ENCODE measurements around the gene CYB5R4.

Gene CYB5R4

DNA sequence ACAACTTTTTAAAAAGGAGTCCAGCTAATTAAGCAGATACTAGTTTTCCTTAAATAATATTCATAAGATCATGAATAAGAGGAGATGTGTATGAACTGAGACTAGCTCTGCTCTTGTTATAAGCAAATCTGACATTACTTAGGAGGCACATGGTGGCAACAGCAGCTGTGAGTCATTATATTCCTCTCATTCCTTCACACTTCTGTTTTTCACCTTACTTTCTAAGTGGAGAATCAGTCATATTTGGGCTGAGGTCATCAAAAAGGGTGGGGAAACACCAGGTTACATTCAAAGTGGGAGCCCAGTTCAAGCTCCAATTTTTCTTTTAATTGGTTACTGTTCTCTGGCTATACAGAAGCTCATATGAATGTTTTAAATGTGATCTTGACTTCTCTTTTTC is 12.3 kb upstream of the CYB5R4 start:
- Histone ChIP-seq H3K4me3 (ENCODE audit: low read depth, low read length) (no peak overlapping the region), H3K36me3 (ENCODE audit: control insufficient read depth, insufficient read depth, low read length) (no peaks in the 10 kb centered on the region), H3K4me1 (ENCODE audit: control insufficient read depth, insufficient read depth, low read length) (no peaks in the 10 kb centered on the region), H3K9ac (ENCODE audit: low read length) (no peak overlapping the region), H3K27me3 (ENCODE audit: control insufficient read depth, insufficient read depth, low read length) (peaks cover 24% of the 10 kb centered on the region), H3K9me3 (ENCODE audit: control insufficient read depth, insufficient read depth, low read depth, low read length) (no peaks in the 10 kb centered on the region), H3K27ac (ENCODE audit: low read depth, low read length) (no peak overlapping the region)

DNA sequence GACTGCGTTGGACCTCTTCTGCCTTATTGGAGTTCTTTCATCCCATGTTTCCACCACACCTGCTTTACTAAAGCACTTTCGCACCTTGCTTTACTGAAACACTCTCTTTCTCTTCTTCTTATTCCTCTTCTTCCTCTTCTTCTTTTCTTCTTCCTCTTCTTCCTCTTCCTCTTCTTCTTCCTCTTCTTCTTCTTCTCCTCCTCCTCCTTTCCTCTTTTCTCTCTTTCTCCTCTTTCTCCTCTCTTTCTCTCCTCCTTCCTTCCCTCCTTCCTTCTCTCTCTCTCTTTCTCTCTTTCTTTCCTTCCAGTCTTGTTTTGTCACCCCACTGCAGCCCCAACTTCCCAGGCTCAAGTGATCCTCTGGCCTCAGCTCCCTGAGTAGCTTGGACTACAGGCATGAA is 10.4 kb upstream of the CYB5R4 start:
- no peak overlapping the region for H3K9ac ChIP-seq (ENCODE audit: low read length)
- no peaks in the 10 kb centered on the region for H3K9me3 ChIP-seq (ENCODE audit: control insufficient read depth, insufficient read depth, low read depth, low read length)
- no peaks in the 10 kb centered on the region for H3K36me3 ChIP-seq (ENCODE audit: control insufficient read depth, insufficient read depth, low read length)
- no peak overlapping the region for H3K4me3 ChIP-seq (ENCODE audit: low read depth, low read length)
- peaks cover 43% of the 10 kb centered on the region for H3K27me3 ChIP-seq (ENCODE audit: control insufficient read depth, insufficient read depth, low read length)
- no peaks in the 10 kb centered on the region for H3K4me1 ChIP-seq (ENCODE audit: control insufficient read depth, insufficient read depth, low read length)
- no peak overlapping the region for H3K27ac ChIP-seq (ENCODE audit: low read depth, low read length)

DNA sequence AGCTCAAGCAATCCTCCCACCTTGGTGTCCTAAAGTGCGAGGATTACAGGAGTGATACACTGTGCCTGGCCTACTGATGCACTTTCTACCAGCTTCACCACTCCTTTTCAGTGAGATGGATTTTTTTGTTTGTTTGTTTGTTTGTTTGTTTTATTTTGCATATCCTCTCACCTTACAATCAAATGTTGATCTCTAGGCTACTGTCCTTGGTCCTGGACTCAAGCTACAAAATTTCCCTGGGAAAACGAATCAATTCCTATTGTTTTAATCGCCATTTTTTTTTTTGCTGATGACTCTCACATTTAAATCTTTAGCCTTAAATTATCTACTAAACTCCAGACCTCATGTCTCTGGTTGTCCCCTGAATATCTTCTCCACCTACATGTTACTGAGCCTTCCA is 9.9 kb upstream of the CYB5R4 start:
- Histone ChIP-seq H3K4me3 (ENCODE audit: low read depth, low read length) (no peak overlapping the region), H3K9ac (ENCODE audit: low read length) (no peak overlapping the region), H3K9me3 (ENCODE audit: control insufficient read depth, insufficient read depth, low read depth, low read length) (no peaks in the 10 kb centered on the region), H3K4me1 (ENCODE audit: control insufficient read depth, insufficient read depth, low read length) (no peaks in the 10 kb centered on the region), H3K36me3 (ENCODE audit: control insufficient read depth, insufficient read depth, low read length) (no peaks in the 10 kb centered on the region), H3K27me3 (ENCODE audit: control insufficient read depth, insufficient read depth, low read length) (peaks cover 48% of the 10 kb centered on the region), H3K27ac (ENCODE audit: low read depth, low read length) (no peak overlapping the region)

DNA sequence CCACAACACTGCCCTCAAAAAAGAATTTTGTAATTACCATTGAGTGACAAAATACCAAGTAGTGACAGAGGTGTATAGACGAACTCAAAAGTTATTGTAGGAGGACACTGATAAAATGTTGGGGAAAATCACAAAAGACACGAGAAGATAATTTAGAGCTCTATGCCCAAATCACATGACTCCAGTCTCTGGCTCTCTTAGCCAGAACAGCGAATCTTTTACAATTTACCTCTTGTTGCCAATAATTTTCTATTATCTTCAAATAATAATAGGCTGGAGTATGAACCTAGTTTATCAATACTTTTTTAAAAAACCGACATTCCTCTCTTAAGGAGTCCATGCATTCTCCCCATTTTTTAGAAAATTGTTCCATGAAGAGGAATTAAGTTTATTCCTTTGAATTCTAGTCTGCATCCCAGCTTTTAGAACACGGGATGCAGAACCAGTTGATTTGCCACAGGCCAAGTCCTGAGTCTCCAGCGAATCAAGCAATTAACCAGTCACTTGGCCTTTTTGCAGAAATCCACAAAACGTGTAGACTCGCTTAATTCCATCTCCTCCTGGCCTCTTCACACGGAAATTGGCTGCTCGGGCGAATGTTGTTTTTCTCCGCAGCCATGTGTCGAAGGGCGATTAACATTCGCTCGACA is 6.8 kb upstream of the CYB5R4 start:
- no peak overlapping the region for H3K9ac ChIP-seq (ENCODE audit: low read length)
- peak overlapping the region; percentile 76 for H3K4me3 ChIP-seq (ENCODE audit: low read depth, low read length)
- no peaks in the 10 kb centered on the region for H3K4me1 ChIP-seq (ENCODE audit: control insufficient read depth, insufficient read depth, low read length)
- H3K27ac ChIP-seq (ENCODE audit: low read depth, low read length), result no peak overlapping the region
- H3K9me3 ChIP-seq (ENCODE audit: control insufficient read depth, insufficient read depth, low read depth, low read length), result no peaks in the 10 kb centered on the region
- no peaks in the 10 kb centered on the region for H3K36me3 ChIP-seq (ENCODE audit: control insufficient read depth, insufficient read depth, low read length)
- H3K27me3 ChIP-seq (ENCODE audit: control insufficient read depth, insufficient read depth, low read length), result peaks cover 66% of the 10 kb centered on the region

GRCh38 chr6:83853178-83854000 is 6.1 kb upstream of the CYB5R4 start, which contains the start of gene RIPPLY2:
RIPPLY2 (plus strand) TSS chr6:83853360; CDS start chr6:83853417, 57 bp downstream.
- Histone ChIP-seq H3K4me1 (ENCODE audit: control insufficient read depth, insufficient read depth, low read length) (no peaks in the 10 kb centered on the region), H3K27me3 (ENCODE audit: control insufficient read depth, insufficient read depth, low read length) (peaks cover 66% of the 10 kb centered on the region), H3K9me3 (ENCODE audit: control insufficient read depth, insufficient read depth, low read depth, low read length) (no peaks in the 10 kb centered on the region), H3K36me3 (ENCODE audit: control insufficient read depth, insufficient read depth, low read length) (no peaks in the 10 kb centered on the region), H3K4me3 (ENCODE audit: low read depth, low read length) (peak within 1 kb of the TSS; percentile 76), H3K9ac (ENCODE audit: low read length) (peak within 1 kb of the TSS; percentile 44), H3K27ac (ENCODE audit: low read depth, low read length) (no peak within 1 kb of the TSS)

- H3K36me3 ChIP-seq (ENCODE audit: control insufficient read depth, insufficient read depth, low read length), result no peaks in the 10 kb centered on the region
- no peak overlapping the region for H3K27ac ChIP-seq (ENCODE audit: low read depth, low read length)
- no peaks in the 10 kb centered on the region for H3K9me3 ChIP-seq (ENCODE audit: control insufficient read depth, insufficient read depth, low read depth, low read length)
- H3K4me3 ChIP-seq (ENCODE audit: low read depth, low read length), result peak overlapping the region; percentile 76
- H3K27me3 ChIP-seq (ENCODE audit: control insufficient read depth, insufficient read depth, low read length), result peaks cover 66% of the 10 kb centered on the region
- H3K4me1 ChIP-seq (ENCODE audit: control insufficient read depth, insufficient read depth, low read length), result no peaks in the 10 kb centered on the region
- H3K9ac ChIP-seq (ENCODE audit: low read length), result no peak overlapping the region
Observed at GRCh38 chr6:83854001-83854501, 5.4 kb upstream of the CYB5R4 start.

- no peaks in the 10 kb centered on the region for H3K4me1 ChIP-seq (ENCODE audit: control insufficient read depth, insufficient read depth, low read length)
- H3K27ac ChIP-seq (ENCODE audit: low read depth, low read length), result no peak overlapping the region
- H3K4me3 ChIP-seq (ENCODE audit: low read depth, low read length), result no peak overlapping the region
Observed at GRCh38 chr6:83854766-83855165, 4.7 kb upstream of the CYB5R4 start.

GRCh38 chr6:83860359-83860755 is 868 bp downstream of the CYB5R4 start:
- Histone ChIP-seq H3K9ac (ENCODE audit: low read length) (peak overlapping the region; percentile 58), H3K9me3 (ENCODE audit: control insufficient read depth, insufficient read depth, low read depth, low read length) (no peaks in the 10 kb centered on the region), H3K36me3 (ENCODE audit: control insufficient read depth, insufficient read depth, low read length) (peaks cover 8% of the 10 kb centered on the region), H3K4me1 (ENCODE audit: control insufficient read depth, insufficient read depth, low read length) (peaks cover 10% of the 10 kb centered on the region; the same call in 1 of the 2 replicates), H3K27ac (ENCODE audit: low read depth, low read length) (no peak overlapping the region), H3K27me3 (ENCODE audit: control insufficient read depth, insufficient read depth, low read length) (peaks cover 10% of the 10 kb centered on the region), H3K4me3 (ENCODE audit: low read depth, low read length) (peak overlapping the region; percentile 69)

More at GRCh38 chr6:83854766-83855165, 4.7 kb upstream of the CYB5R4 start:
- Histone ChIP-seq H3K9ac (ENCODE audit: low read length) (no peak overlapping the region), H3K27me3 (ENCODE audit: control insufficient read depth, insufficient read depth, low read length) (peaks cover 65% of the 10 kb centered on the region), H3K9me3 (ENCODE audit: control insufficient read depth, insufficient read depth, low read depth, low read length) (no peaks in the 10 kb centered on the region), H3K36me3 (ENCODE audit: control insufficient read depth, insufficient read depth, low read length) (no peaks in the 10 kb centered on the region)

GRCh38 chr6:83860782-83861495 is 1.4 kb downstream of the CYB5R4 start:
- Histone ChIP-seq H3K4me1 (ENCODE audit: control insufficient read depth, insufficient read depth, low read length) (peaks cover 10% of the 10 kb centered on the region; the same call in 1 of the 2 replicates), H3K4me3 (ENCODE audit: low read depth, low read length) (peak overlapping the region; percentile 69), H3K9me3 (ENCODE audit: control insufficient read depth, insufficient read depth, low read depth, low read length) (no peaks in the 10 kb centered on the region), H3K9ac (ENCODE audit: low read length) (no peak overlapping the region), H3K27ac (ENCODE audit: low read depth, low read length) (no peak overlapping the region), H3K27me3 (ENCODE audit: control insufficient read depth, insufficient read depth, low read length) (peaks cover 6% of the 10 kb centered on the region; the same call in 1 of the 2 replicates), H3K36me3 (ENCODE audit: control insufficient read depth, insufficient read depth, low read length) (peaks cover 13% of the 10 kb centered on the region)

DNA sequence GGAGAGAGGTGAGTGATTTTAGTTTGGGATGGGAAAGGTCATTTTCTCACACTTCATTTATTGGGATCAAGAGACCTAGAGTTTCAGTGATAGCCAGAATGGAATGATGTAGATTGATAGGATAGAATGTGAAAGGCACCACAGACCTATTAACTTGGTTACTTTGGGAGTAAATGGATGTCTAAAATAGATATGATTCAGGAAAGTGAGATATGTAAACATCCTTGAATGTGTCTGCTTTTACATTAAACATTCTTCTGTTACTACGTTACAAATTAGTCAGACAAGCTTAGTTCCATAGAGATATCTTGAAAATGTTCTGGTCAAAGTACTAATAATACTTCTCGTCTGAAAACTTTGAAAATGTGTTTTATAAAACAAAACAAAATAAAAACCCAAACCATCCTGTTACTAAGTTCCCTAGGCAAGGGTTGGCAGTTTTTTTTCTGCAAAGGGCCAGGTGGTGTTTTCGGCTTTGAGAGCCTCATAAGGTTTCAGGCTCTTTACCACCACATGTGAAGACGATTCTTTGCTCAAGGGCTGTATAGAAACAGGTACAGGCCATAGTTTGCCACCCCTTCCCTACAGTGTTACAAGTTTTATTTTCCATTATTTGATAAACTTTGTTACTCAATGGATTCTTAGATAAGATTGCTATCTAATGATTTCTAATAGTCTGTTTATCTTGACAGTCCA is 3.4 kb downstream of the CYB5R4 start:
- Histone ChIP-seq H3K4me3 (ENCODE audit: low read depth, low read length) (no peak overlapping the region), H3K4me1 (ENCODE audit: control insufficient read depth, insufficient read depth, low read length) (peaks cover 10% of the 10 kb centered on the region; the same call in 1 of the 2 replicates), H3K27ac (ENCODE audit: low read depth, low read length) (no peak overlapping the region), H3K9me3 (ENCODE audit: control insufficient read depth, insufficient read depth, low read depth, low read length) (peaks cover 14% of the 10 kb centered on the region), H3K36me3 (ENCODE audit: control insufficient read depth, insufficient read depth, low read length) (peaks cover 25% of the 10 kb centered on the region), H3K9ac (ENCODE audit: low read length) (no peak overlapping the region), H3K27me3 (ENCODE audit: control insufficient read depth, insufficient read depth, low read length) (no peaks in the 10 kb centered on the region)

All from HUES6 (cell line).